ENCODE results near the gene HSFY1. TPM values are rescaled to one million over a fixed set of nuclear protein-coding genes. Genes with fewer than 3 reads are reported as not detected.
"Not testable (repeated sequence)": the region's sequence is repeated elsewhere in the genome, so short reads cannot be mapped to it uniquely, and the experiment has no call there.

The HSFY1 gene
- not detected in 2 replicates for total RNA-seq
- not detected in 2 replicates for polyA plus RNA-seq

DNA sequence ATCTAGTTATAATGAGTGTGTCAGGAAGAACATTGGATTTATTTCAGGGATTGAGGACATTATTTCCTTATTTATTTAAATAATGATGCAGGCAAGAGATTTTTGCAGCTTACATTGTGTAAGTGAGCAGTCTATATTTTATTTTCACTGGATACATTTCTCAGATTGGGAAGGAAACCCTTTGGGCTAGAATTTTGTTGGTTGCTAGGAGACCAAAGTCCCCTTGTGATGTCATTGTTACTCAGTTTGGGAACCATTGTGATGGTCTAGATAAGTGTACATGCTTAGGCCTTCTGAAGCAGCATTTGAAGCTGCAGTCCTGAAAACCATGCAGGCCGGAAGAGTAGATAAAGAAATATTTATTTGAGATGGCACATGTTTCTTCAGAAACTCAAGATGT, at the start of gene HSFY1:
Gene HSFY1, plus strand, starts transcription at position 301 of the 400 bp plus-strand sequence. Its CDS starts 68 bp downstream, at position 369.
- not testable (repeated sequence) for H3K4me1 ChIP-seq (ENCODE audit: insufficient read depth); H3K27me3 ChIP-seq; H3K27ac ChIP-seq; H3K79me2 ChIP-seq; H2AFZ ChIP-seq; H3K9me2 ChIP-seq (replicated peaks; ENCODE audit: insufficient read depth); H3K4me3 ChIP-seq; H3K36me3 ChIP-seq (replicated peaks; ENCODE audit: insufficient read depth, low read depth); H3K9me3 ChIP-seq (ENCODE audit: low read depth); DNase-seq (ENCODE audit: low spot score); H3K4me2 ChIP-seq; H4K20me1 ChIP-seq (ENCODE audit: insufficient read depth, poor library complexity, severe bottlenecking)
- no CpG with 5 or more reads among the region's 1 CpG for WGBS (ENCODE audit: low lambda C conversion rate, missing lambda C conversion rate)

- H3K4me3 ChIP-seq; H3K4me1 ChIP-seq (ENCODE audit: insufficient read depth); DNase-seq (ENCODE audit: low spot score); H2AFZ ChIP-seq; H3K36me3 ChIP-seq (replicated peaks; ENCODE audit: insufficient read depth, low read depth); H3K79me2 ChIP-seq; H3K9me2 ChIP-seq (replicated peaks; ENCODE audit: insufficient read depth); H3K27me3 ChIP-seq; H3K9me3 ChIP-seq (ENCODE audit: low read depth); H3K27ac ChIP-seq; H4K20me1 ChIP-seq (ENCODE audit: insufficient read depth, poor library complexity, severe bottlenecking); H3K4me2 ChIP-seq: not testable (repeated sequence)
- WGBS (ENCODE audit: low lambda C conversion rate, missing lambda C conversion rate) = no CpG with 5 or more reads among the region's 5 CpGs
These were observed 42.3 kb upstream of the HSFY1 start for GRCh38 chrY:18504266-18504665.

DNA sequence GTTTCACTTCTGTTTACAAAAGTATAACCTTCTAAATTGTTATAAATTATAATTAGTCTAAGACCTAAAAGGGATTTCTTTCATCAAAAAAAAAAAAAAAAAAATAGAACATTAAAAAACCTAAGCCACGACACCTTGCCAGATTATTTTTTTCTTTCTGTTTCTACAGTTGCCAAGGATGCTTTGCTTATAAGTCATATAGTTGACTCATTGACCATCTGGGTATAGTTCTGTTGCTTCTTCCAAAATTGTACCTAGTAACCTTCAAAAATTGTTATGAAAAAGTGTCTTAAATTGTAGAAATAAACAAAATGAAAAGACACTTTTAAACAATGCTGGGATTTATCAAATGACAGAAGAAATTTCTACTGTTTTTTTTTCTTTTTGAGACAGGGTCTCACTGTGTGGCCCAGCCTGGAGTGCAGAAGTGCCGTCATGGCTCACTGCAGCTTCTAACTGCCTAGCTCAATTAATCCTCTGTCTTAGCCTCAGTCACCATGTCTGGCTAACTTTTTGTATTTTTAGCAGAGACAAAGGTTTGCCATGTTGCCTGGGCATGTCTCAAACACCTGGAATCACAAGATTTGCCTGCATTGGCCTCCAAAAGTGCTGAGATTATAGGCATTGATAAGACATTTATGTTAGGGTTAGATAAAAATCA, 15.4 kb upstream of the HSFY1 start:
- not testable (repeated sequence) for H3K9me2 ChIP-seq (replicated peaks; ENCODE audit: insufficient read depth); H3K36me3 ChIP-seq (replicated peaks; ENCODE audit: insufficient read depth, low read depth); H4K20me1 ChIP-seq (ENCODE audit: insufficient read depth, poor library complexity, severe bottlenecking); H3K4me1 ChIP-seq (ENCODE audit: insufficient read depth); H3K79me2 ChIP-seq; H3K4me3 ChIP-seq; DNase-seq (ENCODE audit: low spot score); H3K27ac ChIP-seq; H3K27me3 ChIP-seq; H2AFZ ChIP-seq; H3K9me3 ChIP-seq (ENCODE audit: low read depth); H3K4me2 ChIP-seq
- WGBS (ENCODE audit: low lambda C conversion rate, missing lambda C conversion rate) = no CpG with 5 or more reads among the region's 2 CpGs

GRCh38 chrY:18538952-18539351, 7.6 kb upstream of the HSFY1 start:
- H3K36me3 ChIP-seq (replicated peaks; ENCODE audit: insufficient read depth, low read depth); H2AFZ ChIP-seq; H3K27ac ChIP-seq; H3K9me3 ChIP-seq (ENCODE audit: low read depth); H3K27me3 ChIP-seq; H3K4me2 ChIP-seq; H4K20me1 ChIP-seq (ENCODE audit: insufficient read depth, poor library complexity, severe bottlenecking); DNase-seq (ENCODE audit: low spot score); H3K79me2 ChIP-seq; H3K4me1 ChIP-seq (ENCODE audit: insufficient read depth); H3K4me3 ChIP-seq; H3K9me2 ChIP-seq (replicated peaks; ENCODE audit: insufficient read depth): not testable (repeated sequence)
- no CpG with 5 or more reads among the region's 1 CpG for whole genome bisulfite sequencing (ENCODE audit: low lambda C conversion rate, missing lambda C conversion rate)

DNA sequence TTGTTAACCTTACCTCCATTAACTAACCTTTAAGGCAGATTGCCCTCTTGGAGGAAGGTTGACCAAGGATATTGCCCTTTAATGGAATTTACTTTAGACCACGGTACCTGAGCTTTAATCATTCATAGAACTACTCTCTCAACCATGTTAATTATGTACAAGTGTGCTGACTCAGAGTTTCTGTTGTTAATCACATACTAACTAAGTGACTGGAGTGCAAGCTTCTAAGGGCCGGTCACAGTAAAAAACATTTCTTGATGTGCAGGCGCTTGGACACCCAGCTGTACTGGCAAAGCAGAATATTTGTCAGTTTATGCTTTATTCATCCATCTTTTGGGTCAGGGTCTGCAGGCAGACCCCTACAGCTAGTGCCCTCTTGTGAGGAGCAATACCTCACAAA, 6.6 kb downstream of the HSFY1 start:
- no CpG with 5 or more reads among the region's 3 CpGs for WGBS (ENCODE audit: low lambda C conversion rate, missing lambda C conversion rate)
- not testable (repeated sequence) for H4K20me1 ChIP-seq (ENCODE audit: insufficient read depth, poor library complexity, severe bottlenecking); H3K79me2 ChIP-seq; H3K27me3 ChIP-seq; H2AFZ ChIP-seq; H3K4me1 ChIP-seq (ENCODE audit: insufficient read depth); H3K9me2 ChIP-seq (replicated peaks; ENCODE audit: insufficient read depth); H3K27ac ChIP-seq; H3K4me2 ChIP-seq; H3K9me3 ChIP-seq (ENCODE audit: low read depth); H3K4me3 ChIP-seq; DNase-seq (ENCODE audit: low spot score); H3K36me3 ChIP-seq (replicated peaks; ENCODE audit: insufficient read depth, low read depth)

GRCh38 chrY:18565915-18566314, 19.4 kb downstream of the HSFY1 start:
- H3K4me1 ChIP-seq (ENCODE audit: insufficient read depth); DNase-seq (ENCODE audit: low spot score); H3K36me3 ChIP-seq (replicated peaks; ENCODE audit: insufficient read depth, low read depth); H3K27me3 ChIP-seq; H3K27ac ChIP-seq; H3K4me3 ChIP-seq; H4K20me1 ChIP-seq (ENCODE audit: insufficient read depth, poor library complexity, severe bottlenecking); H3K9me3 ChIP-seq (ENCODE audit: low read depth); H2AFZ ChIP-seq; H3K4me2 ChIP-seq; H3K79me2 ChIP-seq; H3K9me2 ChIP-seq (replicated peaks; ENCODE audit: insufficient read depth): not testable (repeated sequence)
- WGBS (ENCODE audit: low lambda C conversion rate, missing lambda C conversion rate) = no CpG with 5 or more reads among the region's 3 CpGs

Small RNA genes within 50 kb of the gene (small RNA-seq; reads per million reads assigned to genes)
- gene GPM6BP1 (not detected), gene PRYP5 (not detected)

Other genes starting within 250 kb of the HSFY1 start
- not detected in 2 replicates for gene HSFY2, start 227.0 kb downstream of the HSFY1 start, total RNA-seq
- gene HSFY2, start 227.0 kb downstream of the HSFY1 start, polyA plus RNA-seq = not detected in 2 replicates